SK-N-SH (cell line): Measurements from ENCODE around the gene TGFBI. TPM values are rescaled to one million over a fixed set of nuclear protein-coding genes. Genes with fewer than 3 reads are reported as not detected.

ENCODE experiments used
- CTCF ChIA-PET: fragments of 300-600, 350-600 bp; formaldehyde crosslinking; extraction: SDS; loops from one replicate; lab custom pipeline; 2021; lab: Yijun Ruan, JAX
- POLR2A ChIA-PET: fragments of 350-600 bp; sonication (Branson Sonifier 250); formaldehyde crosslinking; extraction: SDS; loops from one replicate; lab custom pipeline; 2020; ENCODE audit warnings: antibody characterized with exemption, inconsistent platforms; lab: Yijun Ruan, JAX
- DNase-seq: peaks from one replicate; pipeline ENCODE4 v3.0.0; 2012
- H2AFZ ChIP-seq: fragments of 200-600 bp; sonication (generic); 2 replicates; pipeline ENCODE4 v1.8.1; 2016; ENCODE audit warnings: antibody characterized with exemption, mild to moderate bottlenecking, low read depth
- H3F3A ChIP-seq: fragments of 200-600 bp; sonication (generic); replicated peaks from 2 replicates; pipeline ENCODE3; 2016; ENCODE audit warnings: antibody characterized with exemption, mild to moderate bottlenecking; ENCODE audit not compliant: insufficient read depth
- H3K27ac ChIP-seq, 2 experiments: fragments of 200-500 bp in 1 of 2; fragments of 200-600 bp in 1 of 2; sonication (Bioruptor generic) in 1 of 2; sonication (generic), shearing (Covaris generic) in 1 of 2; 2 replicates each; pipeline versions ENCODE4 v1.5.1 to v1.6.1; 2014 to 2016; ENCODE audit warnings: low read depth in 2 of 2, inconsistent platforms in 1 of 2, low read length in 1 of 2, mild to moderate bottlenecking in 1 of 2, mixed read lengths in 1 of 2
- H3K27me3 ChIP-seq: fragments of 200-600 bp; sonication (generic), shearing (Covaris generic); 2 replicates; pipeline ENCODE4 v1.6.1; 2016; ENCODE audit warnings: mixed run types; ENCODE audit not compliant: insufficient read depth
- H3K36me3 ChIP-seq, 2 experiments: fragments of 200-500 bp in 1 of 2; fragments of 200-600 bp in 1 of 2; sonication (Bioruptor generic) in 1 of 2; sonication (generic) in 1 of 2; replicated peaks in 1 of 2; 2 replicates each; pipeline versions ENCODE3 to v1.5.1; 2014 to 2016; ENCODE audit warnings: low read length in 1 of 2, mild to moderate bottlenecking in 1 of 2; ENCODE audit not compliant: insufficient read depth in 2 of 2, control insufficient read depth in 1 of 2
- H3K4me1 ChIP-seq, 2 experiments: fragments of 200-500 bp in 1 of 2; fragments of 200-600 bp in 1 of 2; sonication (Bioruptor generic) in 1 of 2; sonication (generic), shearing (Covaris generic) in 1 of 2; 2 replicates each; pipeline versions ENCODE4 v1.5.1 to v1.6.1; 2014 to 2016; ENCODE audit warnings: low read depth in 1 of 2, low read length in 1 of 2, mixed run types in 1 of 2; ENCODE audit not compliant: insufficient read depth in 2 of 2, control insufficient read depth in 1 of 2
- H3K4me2 ChIP-seq: fragments of 200-600 bp; sonication (generic), shearing (Covaris generic); 2 replicates; pipeline ENCODE4 v1.6.1; 2017; ENCODE audit warnings: mixed run types
- H3K4me3 ChIP-seq, 2 experiments: fragments of 200-500 bp in 1 of 2; fragments of 200-600 bp in 1 of 2; sonication (Bioruptor generic) in 1 of 2; sonication (generic), shearing (Covaris generic) in 1 of 2; 2 replicates each; pipeline versions ENCODE4 v1.5.1 to v1.8.1; 2014 to 2016; ENCODE audit warnings: low read depth in 2 of 2, inconsistent platforms in 1 of 2, low read length in 1 of 2, mild to moderate bottlenecking in 1 of 2, mixed read lengths in 1 of 2, moderate library complexity in 1 of 2
- H3K79me2 ChIP-seq: fragments of 200-600 bp; sonication (generic); 2 replicates; pipeline ENCODE4 v1.8.1; 2017; ENCODE audit warnings: mild to moderate bottlenecking; ENCODE audit not compliant: insufficient read depth
- H3K9ac ChIP-seq: fragments of 200-600 bp; sonication (generic); 2 replicates; pipeline ENCODE4 v1.6.1; 2017; ENCODE audit warnings: mixed run types
- H3K9me2 ChIP-seq: fragments of 200-600 bp; sonication (generic); 2 replicates; pipeline ENCODE4 v1.6.1; 2017; ENCODE audit warnings: mixed run types
- H3K9me3 ChIP-seq: fragments of 200-600 bp; sonication (generic); 2 replicates; pipeline ENCODE4 v1.6.1; 2017; ENCODE audit warnings: mixed run types, mild to moderate bottlenecking, moderate library complexity
- H4K20me1 ChIP-seq: fragments of 200-600 bp; sonication (generic); 2 replicates; pipeline ENCODE4 v1.6.1; 2017; ENCODE audit warnings: mild to moderate bottlenecking, mixed run types; ENCODE audit not compliant: insufficient read depth
- CHD2 ChIP-seq: fragments of 150-350 bp; IDR thresholded peaks from 2 replicates; pipeline ENCODE4 v1.6.1; 2018; ENCODE audit warnings: low read length; ENCODE audit not compliant: partially characterized antibody
- EP300 ChIP-seq, 2 experiments: IDR thresholded peaks; 2 replicates each; pipeline versions ENCODE4 v1.4.0 to v1.6.1; 2012; ENCODE audit warnings: borderline replicate concordance in 1 of 2, low read depth in 1 of 2, low read length in 1 of 2
- FOXJ3 ChIP-seq: sonication (generic); formaldehyde crosslinking; IDR thresholded peaks from 2 replicates; pipeline ENCODE4 v1.5.1; 2020; ENCODE audit warnings: mild to moderate bottlenecking, missing genetic modification reagents
- FOXM1 ChIP-seq: IDR thresholded peaks from 2 replicates; pipeline ENCODE4 v1.4.0; 2012; ENCODE audit warnings: low read depth, mild to moderate bottlenecking
- GABPA ChIP-seq: IDR thresholded peaks from 2 replicates; pipeline ENCODE4 v1.4.0; 2012; ENCODE audit warnings: low read depth, mild to moderate bottlenecking
- RXRA ChIP-seq: IDR thresholded peaks from 2 replicates; pipeline ENCODE4 v1.4.0; 2012; ENCODE audit warnings: low read depth, mild to moderate bottlenecking, borderline replicate concordance
- SIN3A ChIP-seq: IDR thresholded peaks from 2 replicates; pipeline ENCODE4 v1.6.1; 2012; ENCODE audit warnings: low read depth, mild to moderate bottlenecking, low read length, moderate library complexity, borderline replicate concordance
- SMC3 ChIP-seq: IDR thresholded peaks from 2 replicates; pipeline ENCODE4 v1.6.1; 2012; ENCODE audit warnings: low read depth, low read length, improper control_type of control experiment
- TAF1 ChIP-seq: IDR thresholded peaks from 2 replicates; pipeline ENCODE4 v1.6.1; 2012; ENCODE audit warnings: low read depth, mild to moderate bottlenecking, low read length, moderate library complexity, borderline replicate concordance
- WGBS: methylation state at CpG from one replicate; pipeline ENCODE4 v1.1.6; 2017; ENCODE audit warnings: low lambda C conversion rate; 5-methylcytosine and 5-hydroxymethylcytosine counted together
- polyA plus RNA-seq, 3 experiments: library from polyadenylated mRNA; depleted of rRNA; stranded (reverse); fragments of >200 nt; gene quantifications; 2 replicates each; pipeline ENCODE4 v1.2.3, GENCODE V29; 2012
- TF ChIP-seq, protein P1 (sequence below): fragments of 150-350 bp; IDR thresholded peaks from 2 replicates; pipeline ENCODE4 v1.6.1; 2016; ENCODE audit warnings: mild to moderate bottlenecking, low read depth, low read length
- TF ChIP-seq, protein P2 (sequence below): fragments of 200-600 bp; sonication (generic); IDR thresholded peaks from 2 replicates; pipeline ENCODE4 v1.6.1; 2017; ENCODE audit warnings: antibody characterized with exemption, mild to moderate bottlenecking, moderate library complexity
- TF ChIP-seq, protein P3 (sequence below): IDR thresholded peaks from 2 replicates; pipeline ENCODE4 v1.6.1; 2012; ENCODE audit warnings: mild to moderate bottlenecking, low read depth, low read length, moderate library complexity

Gene TGFBI
- polyA plus RNA-seq, 1 of the 3 experiments (the other 2 are of a cell fraction) = 2,678 TPM

GRCh38 chr5:136018814-136019783, 9.7 kb upstream of the TGFBI start (continued):
- TF ChIP-seq, protein P1, sequence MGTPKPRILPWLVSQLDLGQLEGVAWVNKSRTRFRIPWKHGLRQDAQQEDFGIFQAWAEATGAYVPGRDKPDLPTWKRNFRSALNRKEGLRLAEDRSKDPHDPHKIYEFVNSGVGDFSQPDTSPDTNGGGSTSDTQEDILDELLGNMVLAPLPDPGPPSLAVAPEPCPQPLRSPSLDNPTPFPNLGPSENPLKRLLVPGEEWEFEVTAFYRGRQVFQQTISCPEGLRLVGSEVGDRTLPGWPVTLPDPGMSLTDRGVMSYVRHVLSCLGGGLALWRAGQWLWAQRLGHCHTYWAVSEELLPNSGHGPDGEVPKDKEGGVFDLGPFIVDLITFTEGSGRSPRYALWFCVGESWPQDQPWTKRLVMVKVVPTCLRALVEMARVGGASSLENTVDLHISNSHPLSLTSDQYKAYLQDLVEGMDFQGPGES = no peak
- TF ChIP-seq, protein P2, sequence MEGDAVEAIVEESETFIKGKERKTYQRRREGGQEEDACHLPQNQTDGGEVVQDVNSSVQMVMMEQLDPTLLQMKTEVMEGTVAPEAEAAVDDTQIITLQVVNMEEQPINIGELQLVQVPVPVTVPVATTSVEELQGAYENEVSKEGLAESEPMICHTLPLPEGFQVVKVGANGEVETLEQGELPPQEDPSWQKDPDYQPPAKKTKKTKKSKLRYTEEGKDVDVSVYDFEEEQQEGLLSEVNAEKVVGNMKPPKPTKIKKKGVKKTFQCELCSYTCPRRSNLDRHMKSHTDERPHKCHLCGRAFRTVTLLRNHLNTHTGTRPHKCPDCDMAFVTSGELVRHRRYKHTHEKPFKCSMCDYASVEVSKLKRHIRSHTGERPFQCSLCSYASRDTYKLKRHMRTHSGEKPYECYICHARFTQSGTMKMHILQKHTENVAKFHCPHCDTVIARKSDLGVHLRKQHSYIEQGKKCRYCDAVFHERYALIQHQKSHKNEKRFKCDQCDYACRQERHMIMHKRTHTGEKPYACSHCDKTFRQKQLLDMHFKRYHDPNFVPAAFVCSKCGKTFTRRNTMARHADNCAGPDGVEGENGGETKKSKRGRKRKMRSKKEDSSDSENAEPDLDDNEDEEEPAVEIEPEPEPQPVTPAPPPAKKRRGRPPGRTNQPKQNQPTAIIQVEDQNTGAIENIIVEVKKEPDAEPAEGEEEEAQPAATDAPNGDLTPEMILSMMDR = peak; percentile 52
- TF ChIP-seq EP300 (IDR thresholded peaks at IDR 0.05; ENCODE audit: borderline replicate concordance in 1 of 2, low read depth in 1 of 2, low read length in 1 of 2) = peak; percentile 92 to 97
- peak; percentile 45; the same call in 1 of the 2 replicates for TF ChIP-seq SMC3
- TF ChIP-seq RXRA = peak; percentile 89
- no peak for TF ChIP-seq TAF1
- TF ChIP-seq FOXM1 = peak; percentile 92
- TF ChIP-seq, protein P3, sequence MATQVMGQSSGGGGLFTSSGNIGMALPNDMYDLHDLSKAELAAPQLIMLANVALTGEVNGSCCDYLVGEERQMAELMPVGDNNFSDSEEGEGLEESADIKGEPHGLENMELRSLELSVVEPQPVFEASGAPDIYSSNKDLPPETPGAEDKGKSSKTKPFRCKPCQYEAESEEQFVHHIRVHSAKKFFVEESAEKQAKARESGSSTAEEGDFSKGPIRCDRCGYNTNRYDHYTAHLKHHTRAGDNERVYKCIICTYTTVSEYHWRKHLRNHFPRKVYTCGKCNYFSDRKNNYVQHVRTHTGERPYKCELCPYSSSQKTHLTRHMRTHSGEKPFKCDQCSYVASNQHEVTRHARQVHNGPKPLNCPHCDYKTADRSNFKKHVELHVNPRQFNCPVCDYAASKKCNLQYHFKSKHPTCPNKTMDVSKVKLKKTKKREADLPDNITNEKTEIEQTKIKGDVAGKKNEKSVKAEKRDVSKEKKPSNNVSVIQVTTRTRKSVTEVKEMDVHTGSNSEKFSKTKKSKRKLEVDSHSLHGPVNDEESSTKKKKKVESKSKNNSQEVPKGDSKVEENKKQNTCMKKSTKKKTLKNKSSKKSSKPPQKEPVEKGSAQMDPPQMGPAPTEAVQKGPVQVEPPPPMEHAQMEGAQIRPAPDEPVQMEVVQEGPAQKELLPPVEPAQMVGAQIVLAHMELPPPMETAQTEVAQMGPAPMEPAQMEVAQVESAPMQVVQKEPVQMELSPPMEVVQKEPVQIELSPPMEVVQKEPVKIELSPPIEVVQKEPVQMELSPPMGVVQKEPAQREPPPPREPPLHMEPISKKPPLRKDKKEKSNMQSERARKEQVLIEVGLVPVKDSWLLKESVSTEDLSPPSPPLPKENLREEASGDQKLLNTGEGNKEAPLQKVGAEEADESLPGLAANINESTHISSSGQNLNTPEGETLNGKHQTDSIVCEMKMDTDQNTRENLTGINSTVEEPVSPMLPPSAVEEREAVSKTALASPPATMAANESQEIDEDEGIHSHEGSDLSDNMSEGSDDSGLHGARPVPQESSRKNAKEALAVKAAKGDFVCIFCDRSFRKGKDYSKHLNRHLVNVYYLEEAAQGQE = 0 out of 2 replicates have a peak, but pooled peaks have one; percentile 52
- TF ChIP-seq, all 33 proteins: peak for 24

DNA sequence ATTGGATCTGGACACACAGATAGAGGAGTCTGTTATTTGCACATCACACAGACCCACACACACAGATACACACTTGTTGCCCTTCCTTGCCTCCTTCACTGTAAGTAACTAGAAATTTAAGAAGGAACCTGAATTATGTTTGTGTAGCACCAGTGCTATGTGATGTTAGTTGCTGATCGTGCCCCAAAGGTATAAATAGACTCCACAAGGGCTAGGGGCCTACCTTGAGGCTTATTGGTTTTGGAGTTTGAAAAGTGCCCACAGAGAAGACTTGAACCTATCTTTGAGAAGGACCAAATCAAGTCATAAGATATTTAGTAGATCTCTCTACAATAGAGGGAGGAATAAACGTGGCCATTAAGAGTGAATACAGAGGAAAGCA, 8.8 kb upstream of the TGFBI start:
- peaks cover 61% of the 10 kb centered on the region for H3F3A ChIP-seq
- H3K9me3 ChIP-seq = no peaks in the 10 kb centered on the region
- H3K9me2 ChIP-seq = no peaks in the 10 kb centered on the region
- no peaks in the 10 kb centered on the region for H4K20me1 ChIP-seq
- peak overlapping the region; percentile 98 to 100 for H3K27ac ChIP-seq
- DNase-seq = no peak
- H3K9ac ChIP-seq = peak overlapping the region; percentile 86
- H3K4me2 ChIP-seq = peak overlapping the region; percentile 53
- WGBS = 28% methylated on average over 2 of the region's 2 CpGs
- CTCF ChIA-PET = interaction anchor here (0.7 to 2.8 kb wide), 8 partner anchors 8 to 192 kb away, joined by 3 to 13 read pairs (median 5); partner anchors contain the start of gene TGFBI
- H3K36me3 ChIP-seq = no peaks in the 10 kb centered on the region
- peaks cover 31 to 47% of the 10 kb centered on the region in 2 experiments for H3K4me1 ChIP-seq
- peaks cover 4% of the 10 kb centered on the region; the same call in 1 of the 2 replicates for H3K79me2 ChIP-seq
- no peak overlapping the region for H2AFZ ChIP-seq
- no peaks in the 10 kb centered on the region for H3K27me3 ChIP-seq
- POLR2A ChIA-PET = interaction anchor here (1.3 kb wide), 1 partner anchor 18 kb away, joined by 4 read pairs; no protein-coding TSS in a partner anchor
- no peak overlapping the region; a peak in 1 of 4 replicates for H3K4me3 ChIP-seq
- TF ChIP-seq, protein P1 = no peak
- TF ChIP-seq TAF1 (no peak), GABPA (no peak), FOXJ3 (CRISPR knock-in tag) (no peak), SIN3A (no peak), CHD2 (no peak)
